Testis (tissue), 2 donors: Measurements from ENCODE around the gene GASK1A.

Experiments used
- POLR2A ChIP-seq: fragments of 450-650 bp; IDR thresholded peaks from one replicate; pipeline ENCODE4 v1.6.1; 2017; ENCODE audit warnings: antibody characterized with exemption, mild to moderate bottlenecking, moderate library complexity
- TF ChIP-seq, protein P1 (sequence below), 3 experiments: fragments of 450-650 bp in 2 of 3; fragments of 200-600 bp in 1 of 3; sonication (generic) in 1 of 3; IDR thresholded peaks; one replicate each; pipeline ENCODE4 v1.5.1; 2016 to 2019; ENCODE audit warnings: antibody characterized with exemption in 3 of 3, mild to moderate bottlenecking in 2 of 3, moderate library complexity in 1 of 3

DNA sequence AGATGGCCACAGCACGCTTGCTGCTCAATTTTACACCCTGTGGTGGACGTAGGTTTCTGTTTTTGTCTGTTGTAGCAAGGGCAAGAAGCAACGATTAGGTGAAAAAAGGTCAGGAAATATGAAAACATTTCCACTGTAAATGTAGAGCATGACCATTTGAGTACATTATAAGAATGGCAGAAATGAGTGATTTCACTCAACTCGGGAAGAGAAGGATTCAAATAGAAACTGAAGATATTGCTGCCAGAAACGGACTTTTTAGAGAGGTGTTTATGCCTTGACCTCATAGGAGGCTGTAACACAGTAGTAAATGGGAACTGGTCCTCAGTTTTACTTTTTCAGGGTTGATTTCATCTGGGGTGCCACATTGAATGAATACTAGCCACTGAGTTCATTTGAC, 33.1 kb upstream of the GASK1A start:
- TF ChIP-seq, protein P1, sequence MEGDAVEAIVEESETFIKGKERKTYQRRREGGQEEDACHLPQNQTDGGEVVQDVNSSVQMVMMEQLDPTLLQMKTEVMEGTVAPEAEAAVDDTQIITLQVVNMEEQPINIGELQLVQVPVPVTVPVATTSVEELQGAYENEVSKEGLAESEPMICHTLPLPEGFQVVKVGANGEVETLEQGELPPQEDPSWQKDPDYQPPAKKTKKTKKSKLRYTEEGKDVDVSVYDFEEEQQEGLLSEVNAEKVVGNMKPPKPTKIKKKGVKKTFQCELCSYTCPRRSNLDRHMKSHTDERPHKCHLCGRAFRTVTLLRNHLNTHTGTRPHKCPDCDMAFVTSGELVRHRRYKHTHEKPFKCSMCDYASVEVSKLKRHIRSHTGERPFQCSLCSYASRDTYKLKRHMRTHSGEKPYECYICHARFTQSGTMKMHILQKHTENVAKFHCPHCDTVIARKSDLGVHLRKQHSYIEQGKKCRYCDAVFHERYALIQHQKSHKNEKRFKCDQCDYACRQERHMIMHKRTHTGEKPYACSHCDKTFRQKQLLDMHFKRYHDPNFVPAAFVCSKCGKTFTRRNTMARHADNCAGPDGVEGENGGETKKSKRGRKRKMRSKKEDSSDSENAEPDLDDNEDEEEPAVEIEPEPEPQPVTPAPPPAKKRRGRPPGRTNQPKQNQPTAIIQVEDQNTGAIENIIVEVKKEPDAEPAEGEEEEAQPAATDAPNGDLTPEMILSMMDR (IDR thresholded peaks at IDR 0.05) = no peak
- TF ChIP-seq POLR2A = no peak
